ENCODE measurements around the gene CYB5D1. TPM values are rescaled to one million over a fixed set of nuclear protein-coding genes. Genes with fewer than 3 reads are reported as not detected.

Gene CYB5D1
- total RNA-seq, 1 donor, result 11.2 TPM

DNA sequence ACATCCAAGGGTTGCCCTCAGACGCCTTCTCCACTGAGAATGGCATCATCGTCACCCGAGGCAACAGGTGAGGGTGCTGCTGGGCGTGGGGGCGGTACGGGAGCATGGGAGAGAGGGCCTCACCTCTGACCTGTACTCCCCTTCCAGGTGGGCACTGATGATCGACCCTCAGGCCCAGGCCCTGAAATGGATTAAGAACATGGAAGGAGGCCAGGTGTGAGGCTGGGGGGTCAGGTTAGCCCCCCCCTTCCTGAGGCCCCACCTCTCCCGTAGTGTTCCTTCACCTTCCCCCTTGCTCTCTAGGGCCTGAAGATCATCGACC lies 40.2 kb upstream of the CYB5D1 start:
- DNase-seq (ENCODE audit: low read depth), result no peak
- H3K4me3 ChIP-seq (ENCODE audit: low read depth, low read length), result no peak overlapping the region
- no peak for TF ChIP-seq CTCF (IDR thresholded peaks at IDR 0.05; ENCODE audit: insufficient read depth, low read length)

DNA sequence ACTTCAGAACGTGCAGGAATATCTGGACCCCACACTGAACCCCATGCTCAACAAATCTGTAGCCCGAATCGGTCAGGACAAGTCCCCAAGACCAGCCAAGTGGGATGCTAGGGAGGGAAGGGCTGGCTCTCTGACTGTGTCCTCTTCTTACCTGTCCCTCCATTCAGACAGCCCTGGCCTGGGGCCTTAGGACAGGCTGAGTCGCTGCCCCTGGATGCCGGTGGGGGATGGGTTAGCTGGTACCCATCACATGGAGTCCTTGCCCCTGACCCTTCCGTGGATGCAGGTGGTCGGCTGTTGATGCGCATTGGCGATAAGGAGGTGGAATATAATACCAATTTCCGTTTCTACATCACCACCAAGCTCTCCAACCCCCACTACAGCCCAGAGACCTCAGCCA lies 39.8 kb upstream of the CYB5D1 start:
- no peak for TF ChIP-seq CTCF (IDR thresholded peaks at IDR 0.05; ENCODE audit: insufficient read depth, low read length)
- DNase-seq (ENCODE audit: low read depth), result no peak
- H3K4me3 ChIP-seq (ENCODE audit: low read depth, low read length), result no peak overlapping the region

DNA sequence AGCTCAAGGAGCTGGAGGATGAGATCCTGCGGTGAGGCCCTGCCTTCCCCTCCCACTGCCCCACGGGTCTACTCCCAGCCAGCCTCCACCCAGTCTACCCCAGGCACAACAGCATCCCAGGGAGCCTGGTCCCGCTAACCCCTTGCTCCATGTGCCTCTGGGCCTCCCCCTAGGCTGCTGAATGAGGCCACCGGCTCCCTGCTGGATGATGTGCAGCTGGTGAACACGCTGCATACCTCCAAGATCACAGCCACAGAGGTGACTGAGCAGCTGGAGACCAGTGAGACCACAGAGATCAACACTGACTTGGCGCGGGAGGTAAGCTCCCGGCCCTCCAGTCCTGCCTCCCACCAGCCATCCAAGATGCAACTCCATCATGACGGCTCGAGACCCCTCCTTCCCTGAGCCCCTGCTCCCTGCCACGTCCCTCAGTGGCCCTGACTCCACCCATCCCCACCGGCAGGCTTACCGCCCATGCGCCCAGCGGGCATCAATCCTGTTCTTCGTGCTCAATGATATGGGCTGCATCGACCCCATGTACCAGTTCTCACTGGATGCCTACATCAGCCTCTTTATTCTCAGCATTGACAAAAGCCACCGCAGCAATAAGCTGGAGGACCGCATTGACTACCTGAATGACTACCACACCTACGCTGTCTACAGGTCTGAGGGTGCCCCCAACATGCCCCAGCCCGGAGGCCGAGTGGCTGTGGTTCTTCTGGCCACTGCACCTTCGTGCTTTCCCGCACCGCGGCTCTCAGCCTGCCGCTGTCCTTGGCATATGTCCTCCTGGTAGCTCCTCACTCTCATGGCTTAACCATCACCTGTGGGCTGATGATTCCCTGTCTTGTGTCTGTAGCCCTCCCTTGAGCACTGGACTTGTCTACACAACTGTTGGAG lies 38.8 kb upstream of the CYB5D1 start:
- DNase-seq (ENCODE audit: low read depth), result no peak
- TF ChIP-seq CTCF (IDR thresholded peaks at IDR 0.05; ENCODE audit: insufficient read depth, low read length), result no peak
- H3K4me3 ChIP-seq (ENCODE audit: low read depth, low read length), result no peak overlapping the region

- no peak for DNase-seq (ENCODE audit: low read depth)
- no peak overlapping the region for H3K4me3 ChIP-seq (ENCODE audit: low read depth, low read length)
- TF ChIP-seq CTCF (IDR thresholded peaks at IDR 0.05; ENCODE audit: insufficient read depth, low read length), result no peak
These were observed 37.6 kb upstream of the CYB5D1 start for GRCh38 chr17:7820231-7820630.

- no peak overlapping the region for H3K4me3 ChIP-seq (ENCODE audit: low read depth, low read length)
- DNase-seq (ENCODE audit: low read depth), result no peak
- no peak for TF ChIP-seq CTCF (IDR thresholded peaks at IDR 0.05; ENCODE audit: insufficient read depth, low read length)
These were observed 35.7 kb upstream of the CYB5D1 start for GRCh38 chr17:7822126-7822525.

DNA sequence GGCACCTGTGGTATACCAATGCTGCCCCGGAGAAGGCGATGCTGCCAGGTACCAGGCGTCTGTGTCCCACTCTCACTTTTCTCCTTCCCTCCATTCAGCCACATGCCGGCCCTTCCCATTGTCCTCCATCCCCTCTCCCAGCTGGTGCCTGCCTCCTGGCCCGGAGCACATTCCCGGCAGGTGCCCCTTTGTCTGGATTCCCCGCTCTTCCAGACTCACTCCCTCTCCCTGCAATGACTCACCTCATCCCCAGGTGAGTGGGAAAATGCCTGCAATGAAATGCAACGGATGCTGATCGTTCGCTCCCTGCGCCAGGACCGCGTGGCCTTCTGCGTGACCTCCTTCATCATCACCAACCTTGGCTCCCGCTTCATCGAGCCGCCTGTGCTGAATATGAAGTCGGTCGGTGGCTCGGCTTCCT lies 34.2 kb upstream of the CYB5D1 start:
- H3K4me3 ChIP-seq (ENCODE audit: low read depth, low read length), result no peak overlapping the region
- TF ChIP-seq CTCF (IDR thresholded peaks at IDR 0.05; ENCODE audit: insufficient read depth, low read length), result no peak
- no peak for DNase-seq (ENCODE audit: low read depth)
